Mammary epithelial cell (primary cell): ENCODE measurements around the gene LIN28B.

Experiments used
- EZH2 ChIP-seq: IDR thresholded peaks from 2 replicates; pipeline ENCODE4 v1.6.1; 2012; ENCODE audit warnings: low read length, inconsistent platforms, borderline replicate concordance
- TF ChIP-seq, protein P1 (sequence below), 2 donors: IDR thresholded peaks in 1 of 2; conservative IDR thresholded peaks in 1 of 2; 2 replicates each; pipeline ENCODE4 v1.5.1; 2011 to 2012; ENCODE audit warnings: inconsistent platforms in 2 of 2, low read length in 2 of 2, mild to moderate bottlenecking in 2 of 2, control low read depth in 1 of 2, low read depth in 1 of 2; ENCODE audit not compliant: insufficient read depth in 1 of 2; ENCODE audit errors: extremely low read depth in 1 of 2

DNA sequence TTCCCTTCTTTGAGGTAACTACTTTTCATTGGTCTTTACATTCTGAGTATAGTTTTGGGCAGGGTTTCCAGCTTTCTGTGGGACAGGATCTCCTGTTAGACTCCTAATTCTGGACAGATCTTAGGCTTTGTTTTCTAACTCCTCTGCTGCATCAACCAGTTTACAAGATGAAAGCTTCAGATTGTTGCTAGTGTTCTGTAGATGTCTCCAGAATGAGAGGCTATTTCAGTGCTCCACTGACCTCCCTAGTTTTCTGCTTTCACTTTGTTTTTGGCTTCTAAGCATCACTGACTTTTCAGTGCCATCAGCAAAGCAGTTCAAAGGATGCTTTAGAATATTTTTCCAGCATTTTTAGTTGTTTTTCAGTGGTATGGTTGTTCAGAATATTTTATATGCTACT, 101.4 kb downstream of the LIN28B start:
- TF ChIP-seq EZH2: no peak
- TF ChIP-seq, protein P1, sequence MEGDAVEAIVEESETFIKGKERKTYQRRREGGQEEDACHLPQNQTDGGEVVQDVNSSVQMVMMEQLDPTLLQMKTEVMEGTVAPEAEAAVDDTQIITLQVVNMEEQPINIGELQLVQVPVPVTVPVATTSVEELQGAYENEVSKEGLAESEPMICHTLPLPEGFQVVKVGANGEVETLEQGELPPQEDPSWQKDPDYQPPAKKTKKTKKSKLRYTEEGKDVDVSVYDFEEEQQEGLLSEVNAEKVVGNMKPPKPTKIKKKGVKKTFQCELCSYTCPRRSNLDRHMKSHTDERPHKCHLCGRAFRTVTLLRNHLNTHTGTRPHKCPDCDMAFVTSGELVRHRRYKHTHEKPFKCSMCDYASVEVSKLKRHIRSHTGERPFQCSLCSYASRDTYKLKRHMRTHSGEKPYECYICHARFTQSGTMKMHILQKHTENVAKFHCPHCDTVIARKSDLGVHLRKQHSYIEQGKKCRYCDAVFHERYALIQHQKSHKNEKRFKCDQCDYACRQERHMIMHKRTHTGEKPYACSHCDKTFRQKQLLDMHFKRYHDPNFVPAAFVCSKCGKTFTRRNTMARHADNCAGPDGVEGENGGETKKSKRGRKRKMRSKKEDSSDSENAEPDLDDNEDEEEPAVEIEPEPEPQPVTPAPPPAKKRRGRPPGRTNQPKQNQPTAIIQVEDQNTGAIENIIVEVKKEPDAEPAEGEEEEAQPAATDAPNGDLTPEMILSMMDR (conservative IDR thresholded peaks at IDR 0.05 in 1 of 2, IDR thresholded peaks at IDR 0.05 in 1 of 2; ENCODE audit: extremely low read depth in 1 of 2, insufficient read depth in 1 of 2, low read depth in 1 of 2, low read length in 2 of 2): no peak
